NCI-H1436 (cell line): ENCODE data around the gene CD27.
A peak's percentile ranks its signal among the peaks of the same experiment; 100 is the strongest.
"Not testable (repeated sequence)": the region's sequence is repeated elsewhere in the genome, so short reads cannot be mapped to it uniquely, and the experiment has no call there.

Source experiments
- DNase-seq: peaks from one replicate; lab custom pipeline; 2025; lab: John Stamatoyannopoulos, UW

The CD27 gene

GRCh38 chr12:6461401-6462233, 16.9 kb downstream of the CD27 start:
- DNase-seq, result no peak

GRCh38 chr12:6462234-6462995, 17.7 kb downstream of the CD27 start:
- DNase-seq, result no peak

GRCh38 chr12:6463216-6463615, 18.5 kb downstream of the CD27 start:
- no peak for DNase-seq

- DNase-seq, result no peak
Observed at GRCh38 chr12:6463858-6464257, 19.1 kb downstream of the CD27 start.

- no peak for DNase-seq
Observed at GRCh38 chr12:6464531-6464930, 19.8 kb downstream of the CD27 start.

GRCh38 chr12:6465467-6466183, 20.9 kb downstream of the CD27 start:
- DNase-seq, result peak; percentile 27

GRCh38 chr12:6466184-6466573, 21.4 kb downstream of the CD27 start:
- DNase-seq, result no peak

- DNase-seq, result not testable (repeated sequence)
Observed at GRCh38 chr12:6466751-6467150, 22.0 kb downstream of the CD27 start.

- DNase-seq, result not testable (repeated sequence)
Observed at GRCh38 chr12:6467571-6468282, 23.0 kb downstream of the CD27 start.

GRCh38 chr12:6468283-6468575, 23.5 kb downstream of the CD27 start:
- no peak for DNase-seq

- no peak for DNase-seq
Observed at GRCh38 chr12:6469092-6469491, 24.3 kb downstream of the CD27 start.

GRCh38 chr12:6469609-6470374, 25.0 kb downstream of the CD27 start:
- DNase-seq, result no peak

- DNase-seq, result peak; percentile 95
Observed at GRCh38 chr12:6470375-6471163, 25.8 kb downstream of the CD27 start, which contains the start of gene VAMP1. Gene VAMP1, minus strand, starts transcription at chr12:6470677. Its CDS starts 146 bp downstream, at chr12:6470531.

GRCh38 chr12:6471989-6472360, 27.2 kb downstream of the CD27 start:
- no peak for DNase-seq

- DNase-seq, result no peak
Observed at GRCh38 chr12:6472491-6472890, 27.7 kb downstream of the CD27 start.

- DNase-seq, result not testable (repeated sequence)
Observed at GRCh38 chr12:6475233-6475975, 30.6 kb downstream of the CD27 start.

- no peak for DNase-seq
Observed at GRCh38 chr12:6476489-6476888, 31.7 kb downstream of the CD27 start.

GRCh38 chr12:6477601-6478377, 33.0 kb downstream of the CD27 start:
- not testable (repeated sequence) for DNase-seq

- no peak for DNase-seq
Observed at GRCh38 chr12:6478416-6478815, 33.7 kb downstream of the CD27 start.
